Measurements from ENCODE around the gene MYLK4. TPM values are rescaled to one million over a fixed set of nuclear protein-coding genes. Genes with fewer than 3 reads are reported as not detected.

Gene MYLK4
- total and polyA plus RNA-seq, 2 donors (not counting 1 experiment from before 2014, with no cell fraction given) = 0.33 to 0.59 TPM

- Histone ChIP-seq H3K4me3 (replicated peaks in 1 of 4; ENCODE audit: control extremely low read depth in 1 of 4, insufficient read depth in 1 of 4, low read depth in 3 of 4, low read length in 4 of 4) (no peak overlapping the region), H3K9ac (ENCODE audit: insufficient read depth, low read length) (no peak overlapping the region), H3K4me2 (ENCODE audit: extremely low read depth, insufficient read depth, low read length) (no peak overlapping the region), H4K20me1 (ENCODE audit: control insufficient read depth, extremely low read depth, insufficient read depth, low read length) (no peaks in the 10 kb centered on the region), H3K36me3 (ENCODE audit: control insufficient read depth, insufficient read depth, low read length) (no peaks in the 10 kb centered on the region), H2AFZ (ENCODE audit: low read length) (no peak overlapping the region), H3K27ac (ENCODE audit: insufficient read depth, low read length) (no peak overlapping the region), H3K9me3 (ENCODE audit: control insufficient read depth, insufficient read depth, low read depth, low read length) (no peaks in the 10 kb centered on the region), H3K27me3 (ENCODE audit: control insufficient read depth, insufficient read depth, low read length) (no peaks in the 10 kb centered on the region), H3K79me2 (ENCODE audit: control insufficient read depth, insufficient read depth, low read length) (no peaks in the 10 kb centered on the region), H3K4me1 (ENCODE audit: control insufficient read depth, extremely low read depth, insufficient read depth, low read length) (no peaks in the 10 kb centered on the region)
- peak; percentile 47 to 74 for DNase-seq (ENCODE audit: low read depth in 2 of 2)
- TF ChIP-seq EZH2 (IDR thresholded peaks at IDR 0.05; ENCODE audit: low read length, missing control alignments) (no peak), CTCF (conservative IDR thresholded peaks at IDR 0.05 in 1 of 2, IDR thresholded peaks at IDR 0.05 in 1 of 2; ENCODE audit: low read depth in 1 of 2, low read length in 2 of 2) (peak; percentile 73 to 82)
These were observed 12.2 kb downstream of the MYLK4 start for GRCh38 chr6:2738373-2738979.

- Histone ChIP-seq H3K9ac (ENCODE audit: insufficient read depth, low read length) (no peak overlapping the region), H3K4me1 (ENCODE audit: control insufficient read depth, extremely low read depth, insufficient read depth, low read length) (no peaks in the 10 kb centered on the region), H3K36me3 (ENCODE audit: control insufficient read depth, insufficient read depth, low read length) (no peaks in the 10 kb centered on the region), H3K79me2 (ENCODE audit: control insufficient read depth, insufficient read depth, low read length) (no peaks in the 10 kb centered on the region), H3K4me3 (replicated peaks in 1 of 4; ENCODE audit: control extremely low read depth in 1 of 4, insufficient read depth in 1 of 4, low read depth in 3 of 4, low read length in 4 of 4) (no peak overlapping the region), H3K27ac (ENCODE audit: insufficient read depth, low read length) (no peak overlapping the region), H3K4me2 (ENCODE audit: extremely low read depth, insufficient read depth, low read length) (no peak overlapping the region), H3K27me3 (ENCODE audit: control insufficient read depth, insufficient read depth, low read length) (no peaks in the 10 kb centered on the region), H4K20me1 (ENCODE audit: control insufficient read depth, extremely low read depth, insufficient read depth, low read length) (no peaks in the 10 kb centered on the region), H3K9me3 (ENCODE audit: control insufficient read depth, insufficient read depth, low read depth, low read length) (no peaks in the 10 kb centered on the region), H2AFZ (ENCODE audit: low read length) (no peak overlapping the region)
- no peak for TF ChIP-seq CTCF (conservative IDR thresholded peaks at IDR 0.05 in 1 of 2, IDR thresholded peaks at IDR 0.05 in 1 of 2; ENCODE audit: low read depth in 1 of 2, low read length in 2 of 2)
- no peak for TF ChIP-seq EZH2 (IDR thresholded peaks at IDR 0.05; ENCODE audit: low read length, missing control alignments)
- no peak for DNase-seq (ENCODE audit: low read depth in 2 of 2)
These were observed 12.8 kb downstream of the MYLK4 start for GRCh38 chr6:2737885-2738284.

- Histone ChIP-seq H3K27ac (ENCODE audit: insufficient read depth, low read length) (no peak overlapping the region), H3K79me2 (ENCODE audit: control insufficient read depth, insufficient read depth, low read length) (no peaks in the 10 kb centered on the region), H3K27me3 (ENCODE audit: control insufficient read depth, insufficient read depth, low read length) (no peaks in the 10 kb centered on the region), H2AFZ (ENCODE audit: low read length) (no peak overlapping the region), H3K9ac (ENCODE audit: insufficient read depth, low read length) (no peak overlapping the region), H3K36me3 (ENCODE audit: control insufficient read depth, insufficient read depth, low read length) (no peaks in the 10 kb centered on the region), H4K20me1 (ENCODE audit: control insufficient read depth, extremely low read depth, insufficient read depth, low read length) (no peaks in the 10 kb centered on the region), H3K4me1 (ENCODE audit: control insufficient read depth, extremely low read depth, insufficient read depth, low read length) (no peaks in the 10 kb centered on the region), H3K9me3 (ENCODE audit: control insufficient read depth, insufficient read depth, low read depth, low read length) (no peaks in the 10 kb centered on the region), H3K4me3 (replicated peaks in 1 of 4; ENCODE audit: control extremely low read depth in 1 of 4, insufficient read depth in 1 of 4, low read depth in 3 of 4, low read length in 4 of 4) (no peak overlapping the region), H3K4me2 (ENCODE audit: extremely low read depth, insufficient read depth, low read length) (no peak overlapping the region)
- TF ChIP-seq CTCF (conservative IDR thresholded peaks at IDR 0.05 in 1 of 2, IDR thresholded peaks at IDR 0.05 in 1 of 2; ENCODE audit: low read depth in 1 of 2, low read length in 2 of 2) = no peak
- no peak for TF ChIP-seq EZH2 (IDR thresholded peaks at IDR 0.05; ENCODE audit: low read length, missing control alignments)
- DNase-seq (ENCODE audit: low read depth in 2 of 2) = peak in 1 of 2 donors; percentile 40
These were observed 16.1 kb downstream of the MYLK4 start for GRCh38 chr6:2734488-2735166.
